Activated T-cell treated with anti-CD3 and anti-CD28 coated beads, Interleukin-2, amount 50 U/mL, for 4 hours (primary cell): ENCODE results near the gene ATRNL1. TPM values are rescaled to one million over a fixed set of nuclear protein-coding genes. Genes with fewer than 3 reads are reported as not detected.
"Not testable (repeated sequence)": the region's sequence is repeated elsewhere in the genome, so short reads cannot be mapped to it uniquely, and the experiment has no call there.

ENCODE experiments used
- ATAC-seq, 2 donors: fragments of 200-7000 bp; cut with Tn5 transposase; one replicate each; pipeline ENCODE4 v1.10.0; 2021
- DNase-seq: peaks from one replicate; pipeline ENCODE4 v3.0.0-alpha.2; 2020
- H3K27me3 Mint-ChIP-seq: one replicate; pipeline ENCODE4 v1.8.0; 2021; ENCODE audit warnings: low read depth, mixed read lengths
- H3K36me3 Mint-ChIP-seq: one replicate; pipeline ENCODE4 v1.8.0; 2022; ENCODE audit warnings: mixed read lengths; ENCODE audit not compliant: insufficient read depth
- H3K4me1 Mint-ChIP-seq: one replicate; pipeline ENCODE4 v1.8.0; 2021; ENCODE audit warnings: low read depth, mixed read lengths
- H3K4me3 Mint-ChIP-seq: one replicate; pipeline ENCODE4 v1.8.0; 2021; ENCODE audit warnings: mild to moderate bottlenecking, moderate library complexity, mixed read lengths
- H3K9me3 Mint-ChIP-seq: one replicate; pipeline ENCODE4 v1.8.0; 2021; ENCODE audit warnings: mixed read lengths
- total RNA-seq, 3 donors: library from RNA; stranded (reverse); gene quantifications; one replicate each; pipeline ENCODE4 v1.2.1, GENCODE V29; 2021

ATRNL1 gene
- total RNA-seq, 3 donors from 2014 or later, result 0.11 to 0.16 TPM; not detected in 1

- no peak for DNase-seq
- Mint-ChIP-seq H3K4me3 (no peak overlapping the region), H3K27me3 (no peaks in the 10 kb centered on the region), H3K9me3 (no peaks in the 10 kb centered on the region), H3K36me3 (no peaks in the 10 kb centered on the region), H3K4me1 (no peaks in the 10 kb centered on the region)
- no peak for ATAC-seq
These were observed 684.5 kb downstream of the ATRNL1 start for GRCh38 chr10:115777646-115778045.

GRCh38 chr10:115790220-115790619 is 697.1 kb downstream of the ATRNL1 start:
- peaks cover 17% of the 10 kb centered on the region for H3K9me3 Mint-ChIP-seq

GRCh38 chr10:115795964-115796363 is 702.8 kb downstream of the ATRNL1 start:
- ATAC-seq (no peak), DNase-seq (no peak)
- H3K36me3 Mint-ChIP-seq, result no peaks in the 10 kb centered on the region
- H3K4me3 Mint-ChIP-seq, result no peak overlapping the region
- no peaks in the 10 kb centered on the region for H3K4me1 Mint-ChIP-seq
- H3K9me3 Mint-ChIP-seq, result peaks cover 10% of the 10 kb centered on the region
- H3K27me3 Mint-ChIP-seq, result no peaks in the 10 kb centered on the region

More at GRCh38 chr10:115790220-115790619, 697.1 kb downstream of the ATRNL1 start:
- Mint-ChIP-seq H3K4me3 (no peak overlapping the region), H3K27me3 (no peaks in the 10 kb centered on the region), H3K4me1 (no peaks in the 10 kb centered on the region), H3K36me3 (no peaks in the 10 kb centered on the region)
- ATAC-seq (no peak), DNase-seq (no peak)

GRCh38 chr10:115801457-115801856 is 708.3 kb downstream of the ATRNL1 start:
- Mint-ChIP-seq H3K4me1 (no peaks in the 10 kb centered on the region), H3K36me3 (no peaks in the 10 kb centered on the region), H3K27me3 (no peaks in the 10 kb centered on the region), H3K9me3 (no peaks in the 10 kb centered on the region), H3K4me3 (no peak overlapping the region)
- no peak for DNase-seq
- no peak for ATAC-seq

GRCh38 chr10:115801992-115802391 is 708.8 kb downstream of the ATRNL1 start:
- no peak overlapping the region for H3K4me3 Mint-ChIP-seq
- no peaks in the 10 kb centered on the region for H3K4me1 Mint-ChIP-seq
- ATAC-seq (no peak), DNase-seq (no peak)
- no peaks in the 10 kb centered on the region for H3K27me3 Mint-ChIP-seq
- no peaks in the 10 kb centered on the region for H3K36me3 Mint-ChIP-seq
- H3K9me3 Mint-ChIP-seq, result no peaks in the 10 kb centered on the region

GRCh38 chr10:115802911-115803310 is 709.7 kb downstream of the ATRNL1 start:
- Mint-ChIP-seq H3K36me3 (no peaks in the 10 kb centered on the region), H3K4me1 (no peaks in the 10 kb centered on the region), H3K27me3 (no peaks in the 10 kb centered on the region), H3K4me3 (no peak overlapping the region), H3K9me3 (no peaks in the 10 kb centered on the region)
- DNase-seq (no peak), ATAC-seq (no peak)

- Mint-ChIP-seq H3K4me3 (no peak overlapping the region), H3K27me3 (no peaks in the 10 kb centered on the region), H3K9me3 (no peaks in the 10 kb centered on the region), H3K36me3 (no peaks in the 10 kb centered on the region), H3K4me1 (no peaks in the 10 kb centered on the region)
- ATAC-seq (no peak), DNase-seq (no peak)
These were observed 721.4 kb downstream of the ATRNL1 start for GRCh38 chr10:115814542-115814941.

GRCh38 chr10:115818012-115818411 is 724.8 kb downstream of the ATRNL1 start:
- Mint-ChIP-seq H3K4me3 (no peak overlapping the region), H3K36me3 (no peaks in the 10 kb centered on the region), H3K27me3 (no peaks in the 10 kb centered on the region), H3K9me3 (peaks cover 12% of the 10 kb centered on the region), H3K4me1 (no peaks in the 10 kb centered on the region)
- DNase-seq, result no peak
- no peak for ATAC-seq

- H3K4me1 Mint-ChIP-seq, result no peaks in the 10 kb centered on the region
- H3K27me3 Mint-ChIP-seq, result no peaks in the 10 kb centered on the region
- H3K9me3 Mint-ChIP-seq, result peaks cover 8% of the 10 kb centered on the region
- DNase-seq (no peak), ATAC-seq (no peak)
- H3K36me3 Mint-ChIP-seq, result no peaks in the 10 kb centered on the region
- H3K4me3 Mint-ChIP-seq, result no peak overlapping the region
These were observed 733.2 kb downstream of the ATRNL1 start for GRCh38 chr10:115826396-115826795.

- H3K27me3 Mint-ChIP-seq, result no peaks in the 10 kb centered on the region
- H3K9me3 Mint-ChIP-seq, result no peaks in the 10 kb centered on the region
- no peak overlapping the region for H3K4me3 Mint-ChIP-seq
- DNase-seq, result no peak
- H3K4me1 Mint-ChIP-seq, result no peaks in the 10 kb centered on the region
- no peak for ATAC-seq
- no peaks in the 10 kb centered on the region for H3K36me3 Mint-ChIP-seq
These were observed 734.3 kb downstream of the ATRNL1 start for GRCh38 chr10:115827231-115828009.

- not testable (repeated sequence) for H3K36me3 Mint-ChIP-seq, H3K4me3 Mint-ChIP-seq, H3K27me3 Mint-ChIP-seq, H3K9me3 Mint-ChIP-seq, ATAC-seq, DNase-seq, H3K4me1 Mint-ChIP-seq
These were observed 735.0 kb downstream of the ATRNL1 start for GRCh38 chr10:115828182-115828581.

- ATAC-seq (no peak), DNase-seq (no peak)
- no peaks in the 10 kb centered on the region for H3K36me3 Mint-ChIP-seq
- no peaks in the 10 kb centered on the region for H3K4me1 Mint-ChIP-seq
- peaks cover 4% of the 10 kb centered on the region for H3K9me3 Mint-ChIP-seq
- no peak overlapping the region for H3K4me3 Mint-ChIP-seq
- no peaks in the 10 kb centered on the region for H3K27me3 Mint-ChIP-seq
These were observed 736.5 kb downstream of the ATRNL1 start for GRCh38 chr10:115829521-115830205.

- Mint-ChIP-seq H3K4me3 (no peak overlapping the region), H3K9me3 (peaks cover 5% of the 10 kb centered on the region), H3K27me3 (no peaks in the 10 kb centered on the region), H3K36me3 (no peaks in the 10 kb centered on the region), H3K4me1 (no peaks in the 10 kb centered on the region)
- DNase-seq, result no peak
- no peak for ATAC-seq
These were observed 737.3 kb downstream of the ATRNL1 start for GRCh38 chr10:115830265-115830970.

- Mint-ChIP-seq H3K27me3 (no peaks in the 10 kb centered on the region), H3K4me3 (no peak overlapping the region), H3K36me3 (no peaks in the 10 kb centered on the region), H3K9me3 (peaks cover 5% of the 10 kb centered on the region), H3K4me1 (no peaks in the 10 kb centered on the region)
- DNase-seq (no peak), ATAC-seq (no peak)
These were observed 737.9 kb downstream of the ATRNL1 start for GRCh38 chr10:115831016-115831415.
